Brain pericyte (primary cell): ENCODE data around the gene APP.
A peak's percentile ranks its signal among the peaks of the same experiment; 100 is the strongest.

Experiments used
- DNase-seq: peaks from one replicate; pipeline ENCODE4 v3.0.0-alpha.2; 2012; ENCODE audit warnings: low read depth, low spot score

Gene APP

GRCh38 chr21:25878344-25878743, 292.2 kb downstream of the APP start:
- DNase-seq: no peak

GRCh38 chr21:25872271-25872670, 298.3 kb downstream of the APP start:
- DNase-seq: no peak

DNA sequence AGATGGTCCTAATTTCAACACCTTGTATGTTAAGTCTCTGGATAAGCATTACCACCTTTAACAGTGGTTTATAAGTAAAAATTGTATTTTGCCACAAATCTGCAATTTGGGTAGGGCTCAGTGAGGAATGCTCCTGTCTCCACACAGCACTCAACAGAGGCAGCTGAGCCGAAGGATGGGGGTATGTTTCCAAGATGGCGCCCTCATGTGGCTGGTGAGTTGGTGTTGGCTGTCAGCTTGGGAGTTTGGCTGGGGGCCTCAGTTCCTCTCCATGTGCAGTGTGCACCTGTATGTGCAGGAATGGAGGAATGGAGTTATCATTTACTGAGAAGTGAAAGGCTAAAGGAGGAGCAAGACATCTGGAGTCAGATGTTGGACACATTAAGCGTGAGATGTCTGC, 299.0 kb downstream of the APP start:
- no peak for DNase-seq

DNA sequence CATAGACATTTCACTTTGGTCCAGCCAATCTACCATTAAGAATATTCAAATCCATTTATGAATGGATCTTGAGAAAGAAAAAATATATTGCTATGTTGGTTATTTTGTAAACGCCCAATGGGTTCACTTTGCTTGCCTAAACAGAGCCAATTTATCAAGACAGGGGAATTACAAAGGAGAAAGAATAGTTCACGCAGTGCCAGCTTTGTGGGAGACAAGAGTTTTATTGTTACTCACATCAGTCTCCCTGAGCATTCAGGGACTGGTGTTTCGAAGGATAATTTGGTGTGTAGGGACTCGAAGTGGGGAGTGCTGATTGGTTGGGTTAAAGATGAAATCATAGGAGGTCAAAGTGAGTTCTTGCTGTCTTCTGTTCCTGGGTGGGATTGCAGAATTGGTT, 300.5 kb downstream of the APP start:
- no peak for DNase-seq

GRCh38 chr21:25867061-25867460, 303.5 kb downstream of the APP start:
- DNase-seq: no peak

DNA sequence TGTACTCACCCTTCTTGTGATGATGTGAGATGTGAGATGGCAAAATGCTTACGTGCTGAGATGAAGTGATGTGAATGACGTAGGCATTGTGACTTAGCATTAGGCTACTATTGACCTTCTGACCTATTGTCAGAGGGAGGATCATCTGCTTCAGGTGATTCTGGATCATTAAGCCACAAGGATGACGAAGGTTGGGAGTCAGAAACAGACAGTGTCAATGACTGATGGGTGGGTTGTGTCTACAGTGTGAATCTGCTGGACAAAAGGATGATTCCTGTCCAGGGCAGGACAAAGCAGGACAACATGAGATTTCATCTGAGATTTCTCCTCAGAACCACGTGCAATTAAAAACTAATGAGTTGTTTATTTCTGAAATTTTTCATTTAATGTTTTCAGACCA, 306.8 kb downstream of the APP start:
- no peak for DNase-seq

DNA sequence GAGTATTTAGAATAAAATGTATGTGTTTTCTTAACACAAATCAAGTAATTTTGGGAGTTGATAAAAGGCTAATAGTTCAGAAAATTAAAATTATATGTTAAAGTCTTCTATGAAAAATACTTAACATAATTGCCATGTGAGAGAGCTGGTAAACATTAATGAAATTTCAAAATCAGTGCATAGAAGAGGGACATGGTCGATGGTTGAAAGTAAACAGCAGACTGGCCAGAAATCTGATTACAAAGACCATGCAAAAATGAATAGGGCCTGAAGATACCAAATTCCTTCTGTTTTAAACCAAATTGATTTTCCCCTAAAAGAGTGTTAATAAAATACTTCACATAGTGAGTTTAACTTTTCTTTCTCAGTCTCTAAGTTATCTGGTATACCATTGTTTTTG, 307.5 kb downstream of the APP start:
- no peak for DNase-seq

- no peak for DNase-seq
Observed at GRCh38 chr21:25862596-25862995, 308.0 kb downstream of the APP start.

DNA sequence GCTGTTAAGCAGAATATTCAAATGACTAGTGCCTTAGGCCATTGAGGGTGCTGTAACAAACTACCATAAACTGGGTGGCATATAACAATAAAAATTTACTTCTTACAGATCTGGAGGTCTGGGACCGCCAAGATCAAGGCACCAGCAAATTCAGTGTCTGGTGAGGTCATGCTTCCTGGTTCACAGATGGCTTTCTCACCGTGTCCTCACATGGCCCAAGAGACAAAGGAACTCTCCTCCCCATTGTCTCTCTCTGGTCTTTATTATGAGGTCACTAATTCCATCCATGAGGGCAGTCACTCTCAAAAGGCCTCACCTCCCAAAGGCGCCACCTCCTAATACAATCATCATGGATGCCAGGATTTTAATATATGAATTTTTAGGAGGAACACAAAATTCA, 308.5 kb downstream of the APP start:
- DNase-seq: no peak

- no peak for DNase-seq
Observed at GRCh38 chr21:25859235-25859929, 311.2 kb downstream of the APP start.

GRCh38 chr21:25858325-25858724, 312.2 kb downstream of the APP start:
- no peak for DNase-seq

- peak; percentile 50 for DNase-seq
Observed at GRCh38 chr21:25857308-25858074, 313.1 kb downstream of the APP start.

GRCh38 chr21:25855576-25855975, 315.0 kb downstream of the APP start:
- no peak for DNase-seq

- DNase-seq: no peak
Observed at GRCh38 chr21:25850126-25850842, 320.3 kb downstream of the APP start.

- DNase-seq: no peak
Observed at GRCh38 chr21:25848309-25848708, 322.3 kb downstream of the APP start.

DNA sequence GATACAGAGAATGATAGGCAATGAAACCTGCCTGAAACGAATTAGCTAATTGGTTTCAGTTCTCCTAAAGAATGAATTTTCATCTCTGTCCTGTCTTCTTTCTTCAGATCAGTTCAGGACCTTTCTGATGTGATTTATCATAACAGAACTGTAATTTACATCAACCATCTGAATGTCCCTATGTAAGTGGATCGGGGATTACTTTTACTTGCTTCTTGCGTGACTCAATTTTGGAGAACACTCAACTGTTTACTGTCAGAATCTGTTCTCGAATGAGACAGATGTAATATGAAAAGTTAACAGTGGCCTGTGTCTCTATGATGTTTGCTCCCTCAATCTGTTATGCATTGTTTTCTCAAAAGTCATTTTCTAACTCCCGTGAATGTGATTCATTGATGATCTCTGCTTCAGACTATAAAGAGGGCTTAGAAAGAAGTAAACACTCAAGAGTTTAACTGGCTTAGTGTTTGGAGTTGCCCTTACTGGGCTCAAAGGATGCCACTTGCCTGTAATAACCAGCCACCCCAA, 324.8 kb downstream of the APP start:
- no peak for DNase-seq

GRCh38 chr21:25842925-25843324, 327.6 kb downstream of the APP start:
- no peak for DNase-seq

DNA sequence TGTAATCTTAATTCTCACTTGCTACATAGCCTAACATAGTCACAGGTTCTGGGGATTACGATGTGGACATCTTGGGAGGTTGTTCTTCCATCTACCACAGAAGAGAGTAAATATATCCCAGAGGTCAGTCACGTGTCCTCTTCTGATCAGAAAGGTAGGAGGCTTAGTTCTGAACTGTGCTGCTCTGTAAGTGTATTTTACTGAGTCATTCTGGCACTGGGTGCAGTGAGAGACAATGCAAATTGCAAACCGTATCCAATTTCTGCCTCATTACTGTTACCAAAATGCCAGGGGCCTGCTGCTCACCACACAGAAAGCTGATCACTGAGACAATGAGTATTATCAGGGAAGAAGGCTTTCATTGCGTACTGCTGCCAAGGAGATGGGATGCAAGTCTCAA, 331.8 kb downstream of the APP start:
- no peak for DNase-seq

DNA sequence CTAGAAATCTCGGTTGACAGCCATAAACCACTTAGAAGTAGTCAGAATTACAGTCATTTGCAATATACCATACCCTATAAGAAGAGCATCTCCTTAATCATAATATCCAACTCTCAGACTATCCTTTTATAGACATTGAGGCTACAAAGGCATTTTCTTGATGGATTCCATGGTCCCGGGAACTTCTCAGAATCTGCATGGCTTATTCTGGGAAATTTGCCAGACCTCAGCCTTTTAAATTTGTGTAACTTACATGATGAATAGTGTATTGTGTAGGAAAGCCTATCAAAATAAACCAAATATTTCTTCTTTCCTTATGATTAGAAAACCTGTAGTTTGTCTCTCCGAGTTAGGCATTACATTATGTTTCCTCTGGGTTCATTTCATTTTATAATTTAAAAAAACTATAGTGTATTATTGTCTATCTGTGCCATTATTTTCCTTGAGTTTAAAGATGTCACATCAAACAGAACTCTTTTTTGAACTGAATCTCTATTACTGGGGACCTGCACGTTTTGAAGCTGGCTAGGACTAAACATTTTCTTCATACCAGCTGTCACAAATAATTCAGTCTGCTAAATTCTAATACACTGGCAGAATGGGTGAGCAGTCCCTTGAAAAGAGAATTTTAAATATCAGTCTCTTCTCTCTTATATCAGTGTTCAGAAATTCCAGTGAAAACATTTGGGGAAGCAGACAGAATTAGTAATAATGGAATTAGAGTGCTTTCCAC, 332.9 kb downstream of the APP start:
- DNase-seq: no peak

- DNase-seq: no peak
Observed at GRCh38 chr21:25836396-25836795, 334.2 kb downstream of the APP start.

- DNase-seq: no peak
Observed at GRCh38 chr21:25834381-25834780, 336.2 kb downstream of the APP start.
